Fibroblast of the aortic adventitia (primary cell): ENCODE data around the gene EXOG. TPM values are rescaled to one million over a fixed set of nuclear protein-coding genes. Genes with fewer than 3 reads are reported as not detected.

Experiments
- DNase-seq: peaks from one replicate; pipeline ENCODE4 v3.0.0-alpha.2; 2010; ENCODE audit warnings: low read depth
- H3K4me3 ChIP-seq: 2 replicates; pipeline ENCODE4 v1.5.1; 2011; ENCODE audit warnings: low read depth, mild to moderate bottlenecking, control low read depth, low read length, moderate library complexity
- total RNA-seq: library from RNA; depleted of rRNA; stranded (reverse); fragments of >200 nt; gene quantifications from 2 replicates; pipeline ENCODE4 v1.2.3, GENCODE V29; 2012; ENCODE audit warnings: low replicate concordance
- TF ChIP-seq, protein P1 (sequence below): IDR thresholded peaks from 2 replicates; pipeline ENCODE4 v1.5.1; 2011; ENCODE audit warnings: mild to moderate bottlenecking, low read length, control low read depth, inconsistent platforms; ENCODE audit not compliant: insufficient read depth

EXOG gene
- total RNA-seq, 1 donor = 14.4 TPM

DNA sequence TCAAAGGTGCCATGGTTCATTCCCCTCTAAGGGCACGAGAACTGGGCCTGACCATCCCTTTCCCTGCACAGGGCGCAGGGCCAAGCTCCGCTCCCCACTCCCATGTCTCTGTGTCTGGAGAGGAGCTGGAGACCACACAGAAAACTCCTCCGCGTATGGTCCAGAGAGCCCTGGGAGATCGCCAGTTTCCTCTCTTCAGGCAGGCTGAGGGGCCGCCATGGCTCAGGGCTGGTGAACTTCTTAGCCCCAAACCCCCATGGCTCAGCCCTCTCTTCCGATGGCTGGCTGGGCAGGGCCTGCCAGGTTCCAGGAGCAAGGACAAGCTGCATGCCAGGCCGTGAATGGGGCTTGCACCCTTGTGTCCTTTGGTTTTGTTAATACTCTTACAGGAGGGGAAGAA is 52.9 kb downstream of the EXOG start:
- TF ChIP-seq, protein P1, sequence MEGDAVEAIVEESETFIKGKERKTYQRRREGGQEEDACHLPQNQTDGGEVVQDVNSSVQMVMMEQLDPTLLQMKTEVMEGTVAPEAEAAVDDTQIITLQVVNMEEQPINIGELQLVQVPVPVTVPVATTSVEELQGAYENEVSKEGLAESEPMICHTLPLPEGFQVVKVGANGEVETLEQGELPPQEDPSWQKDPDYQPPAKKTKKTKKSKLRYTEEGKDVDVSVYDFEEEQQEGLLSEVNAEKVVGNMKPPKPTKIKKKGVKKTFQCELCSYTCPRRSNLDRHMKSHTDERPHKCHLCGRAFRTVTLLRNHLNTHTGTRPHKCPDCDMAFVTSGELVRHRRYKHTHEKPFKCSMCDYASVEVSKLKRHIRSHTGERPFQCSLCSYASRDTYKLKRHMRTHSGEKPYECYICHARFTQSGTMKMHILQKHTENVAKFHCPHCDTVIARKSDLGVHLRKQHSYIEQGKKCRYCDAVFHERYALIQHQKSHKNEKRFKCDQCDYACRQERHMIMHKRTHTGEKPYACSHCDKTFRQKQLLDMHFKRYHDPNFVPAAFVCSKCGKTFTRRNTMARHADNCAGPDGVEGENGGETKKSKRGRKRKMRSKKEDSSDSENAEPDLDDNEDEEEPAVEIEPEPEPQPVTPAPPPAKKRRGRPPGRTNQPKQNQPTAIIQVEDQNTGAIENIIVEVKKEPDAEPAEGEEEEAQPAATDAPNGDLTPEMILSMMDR = no peak
- no peak for DNase-seq

DNA sequence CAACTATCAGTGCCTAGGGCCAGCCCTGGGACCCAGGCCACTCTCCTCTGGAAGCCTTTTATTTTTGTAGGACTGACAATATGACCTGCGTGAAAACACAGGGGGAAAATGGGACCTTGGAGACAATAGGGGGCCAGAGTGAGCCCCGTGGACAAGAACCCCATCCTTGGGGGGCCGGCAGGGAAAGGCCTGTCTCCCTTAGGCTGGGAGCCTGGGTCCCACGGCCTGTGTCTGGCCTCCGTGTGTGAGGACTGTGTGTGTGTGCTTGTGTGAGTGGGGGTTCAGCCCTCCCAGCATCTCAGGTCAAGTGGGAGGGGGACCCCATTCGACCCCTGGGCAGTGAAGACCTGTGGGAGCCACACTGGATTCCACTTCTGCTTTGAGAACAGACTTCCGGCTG is 53.3 kb downstream of the EXOG start:
- TF ChIP-seq, protein P1 = no peak
- no peak overlapping the region for H3K4me3 ChIP-seq
- no peak for DNase-seq

More for the DNA sequence above, 52.9 kb downstream of the EXOG start:
- H3K4me3 ChIP-seq = no peak overlapping the region

GRCh38 chr3:38549957-38550840 is 54.1 kb downstream of the EXOG start:
- TF ChIP-seq, protein P1 = no peak
- H3K4me3 ChIP-seq = no peak overlapping the region
- DNase-seq = no peak

- TF ChIP-seq, protein P1 = no peak
- no peak for DNase-seq
- no peak overlapping the region for H3K4me3 ChIP-seq
Observed at GRCh38 chr3:38551026-38551832, 55.1 kb downstream of the EXOG start.

DNA sequence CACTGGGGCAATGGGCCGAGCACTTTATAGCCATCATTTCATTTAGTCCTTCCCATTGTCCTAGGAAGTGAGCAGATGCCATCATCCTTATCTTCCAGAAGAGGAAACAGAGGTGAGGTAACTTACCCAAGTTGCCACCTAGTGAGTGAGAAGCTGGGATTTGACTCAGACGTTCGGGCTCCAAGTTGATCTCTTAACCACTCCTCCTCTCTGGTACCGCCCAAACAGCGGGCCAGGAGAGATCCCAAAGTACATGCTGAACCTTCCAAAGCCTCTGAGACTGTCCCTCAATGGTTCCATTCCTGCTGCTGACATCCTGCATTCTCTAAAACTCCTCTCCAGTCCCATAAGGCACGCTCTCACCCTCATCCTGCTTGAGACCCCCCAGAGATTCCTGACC is 56.2 kb downstream of the EXOG start:
- TF ChIP-seq, protein P1 = no peak
- DNase-seq = no peak
- H3K4me3 ChIP-seq = no peak overlapping the region

DNA sequence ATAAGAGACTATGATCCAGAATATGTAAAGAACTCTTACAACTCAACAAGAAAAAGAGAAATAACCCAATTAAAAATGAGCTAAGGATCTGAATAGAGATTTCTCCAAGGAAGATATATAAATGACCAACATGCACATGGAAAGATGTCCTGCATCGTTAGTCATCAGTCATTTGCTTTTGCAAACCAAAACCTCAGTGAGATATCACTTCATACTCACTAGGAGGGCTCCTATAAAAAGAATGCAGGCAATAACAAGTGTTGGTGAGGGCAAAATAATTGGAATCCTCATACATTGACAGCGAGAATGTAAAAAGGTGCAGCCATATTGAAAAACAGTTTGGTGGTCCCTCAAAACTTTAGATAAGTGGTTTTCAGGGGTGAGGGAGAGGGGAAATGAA is 56.9 kb downstream of the EXOG start:
- DNase-seq = no peak
- no peak overlapping the region for H3K4me3 ChIP-seq
- TF ChIP-seq, protein P1 = no peak
